Myocyte (in vitro differentiated cells): ENCODE measurements around the gene CREB3. TPM values are rescaled to one million over a fixed set of nuclear protein-coding genes. Genes with fewer than 3 reads are reported as not detected.

Experiments used
- DNase-seq: peaks from one replicate; pipeline ENCODE4 v3.0.0-alpha.2; 2012; ENCODE audit warnings: low read depth
- polyA plus RNA-seq: library from polyadenylated mRNA; unstranded; fragments of >200 nt; gene quantifications from one replicate; pipeline ENCODE4 v1.2.1, GENCODE V29; 2012; ENCODE audit warnings: missing spikeins
- total RNA-seq: library from RNA; depleted of rRNA; stranded (reverse); fragments of >200 nt; gene quantifications from 2 replicates; pipeline ENCODE4 v1.2.3, GENCODE V29; 2014

Gene CREB3, protein sequence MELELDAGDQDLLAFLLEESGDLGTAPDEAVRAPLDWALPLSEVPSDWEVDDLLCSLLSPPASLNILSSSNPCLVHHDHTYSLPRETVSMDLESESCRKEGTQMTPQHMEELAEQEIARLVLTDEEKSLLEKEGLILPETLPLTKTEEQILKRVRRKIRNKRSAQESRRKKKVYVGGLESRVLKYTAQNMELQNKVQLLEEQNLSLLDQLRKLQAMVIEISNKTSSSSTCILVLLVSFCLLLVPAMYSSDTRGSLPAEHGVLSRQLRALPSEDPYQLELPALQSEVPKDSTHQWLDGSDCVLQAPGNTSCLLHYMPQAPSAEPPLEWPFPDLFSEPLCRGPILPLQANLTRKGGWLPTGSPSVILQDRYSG
- total RNA-seq: 69.1 and 79.9 TPM in 2 replicates
- polyA plus RNA-seq: 66.2 TPM

DNA sequence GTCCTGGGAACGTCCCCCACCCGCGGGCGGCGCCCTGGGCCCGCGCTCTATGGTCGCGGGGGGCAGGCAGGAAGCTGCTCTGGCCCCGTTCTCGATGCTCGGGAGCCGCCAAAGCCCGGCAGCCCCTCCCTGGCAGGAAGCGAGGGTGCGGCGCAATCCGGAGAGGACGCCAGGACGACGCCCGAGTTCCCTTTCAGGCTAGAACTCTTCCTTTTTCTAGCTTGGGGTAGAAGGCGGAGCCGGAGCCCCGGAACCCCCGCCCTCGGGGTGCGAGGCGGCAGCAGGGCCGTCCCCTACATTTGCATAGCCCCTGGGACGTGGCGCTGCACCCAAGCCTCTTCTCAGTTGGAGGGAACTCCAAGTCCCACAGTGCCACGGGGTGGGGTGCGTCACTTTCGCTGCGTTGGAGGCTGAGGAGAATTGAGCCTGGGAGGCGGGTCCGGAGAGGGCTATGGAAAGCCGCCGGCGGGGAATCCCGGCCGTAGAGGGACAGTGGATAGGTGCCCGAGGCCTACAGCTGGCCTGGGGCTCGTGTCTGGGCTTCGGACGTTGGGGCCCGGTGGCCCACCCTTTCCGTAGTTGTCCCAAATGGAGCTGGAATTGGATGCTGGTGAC is at the start of gene CREB3, which contains the start of gene TLN1:
TSS of gene CREB3 (plus strand) at position 482 of the 615 bp plus-strand sequence. CDS start at position 589, 107 bp downstream.
TSS of gene TLN1 (minus strand) at position 11 of the 615 bp plus-strand sequence. CDS start 6,501 bp downstream, outside the sequence.
- DNase-seq: peak; percentile 99

DNA sequence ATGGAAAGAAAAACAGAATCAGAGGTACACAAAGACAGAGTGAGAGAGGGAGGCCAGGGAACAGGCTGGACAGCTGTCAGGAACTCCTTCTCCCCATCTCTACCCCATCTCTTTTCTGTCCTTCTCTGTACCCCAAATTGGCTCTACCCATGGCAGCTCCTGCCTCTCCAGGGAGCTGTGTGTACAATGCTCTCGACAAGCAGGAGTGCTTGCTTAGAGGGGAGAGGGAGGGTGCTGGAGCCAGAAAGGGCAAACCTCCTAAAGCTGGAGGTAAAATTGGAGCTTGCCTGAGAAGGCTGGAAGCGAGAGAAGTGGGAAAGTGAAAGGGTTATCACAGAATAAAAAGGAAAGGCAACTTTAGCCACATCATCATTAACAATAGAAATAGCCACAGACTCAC is 49.1 kb upstream of the CREB3 start:
- no peak for DNase-seq

DNA sequence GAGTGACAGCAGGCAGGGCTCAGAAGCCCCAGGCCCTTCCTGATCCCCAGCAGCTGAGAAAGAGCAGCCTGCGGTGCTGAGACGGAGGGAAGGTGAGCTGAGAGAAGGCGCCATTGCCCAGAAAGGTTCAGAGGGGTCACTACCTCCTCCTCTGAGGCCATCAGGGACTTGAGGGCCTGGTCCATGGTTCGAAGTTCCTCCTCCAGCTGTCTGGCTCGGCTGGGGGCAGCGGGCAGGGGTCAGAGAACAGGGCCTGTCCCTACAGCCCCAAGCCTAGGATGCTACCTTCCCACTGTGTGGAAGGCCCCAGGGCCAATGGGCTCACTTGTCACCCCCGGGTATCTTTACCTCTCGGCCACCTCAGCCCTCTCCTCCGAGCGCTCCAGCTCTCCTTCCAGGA is 47.5 kb upstream of the CREB3 start:
- DNase-seq: no peak

DNA sequence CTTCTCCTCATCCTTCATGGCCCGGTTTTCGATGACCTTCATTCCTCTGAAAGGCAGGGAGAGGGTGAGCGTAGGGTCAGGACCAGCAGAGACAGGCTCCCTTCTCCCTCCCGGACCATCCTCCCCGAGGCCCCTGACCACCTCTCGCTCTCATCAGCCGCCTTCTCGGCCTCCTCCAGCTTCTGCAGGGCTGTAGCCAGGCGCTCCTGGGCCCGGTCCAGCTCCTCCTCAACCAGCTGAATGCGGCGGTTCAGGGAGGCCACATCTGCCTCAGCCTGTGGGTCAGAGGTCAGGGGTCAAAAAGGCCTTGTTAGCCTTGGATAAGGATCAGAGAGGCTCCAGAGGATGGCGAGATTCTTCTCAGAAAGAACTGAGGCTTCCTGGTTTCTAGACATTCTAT is 47.0 kb upstream of the CREB3 start:
- DNase-seq: no peak

GRCh38 chr9:35686222-35687203 is 46.0 kb upstream of the CREB3 start:
- peak; percentile 64 for DNase-seq

GRCh38 chr9:35687306-35687705 is 45.2 kb upstream of the CREB3 start:
- DNase-seq: peak; percentile 36

DNA sequence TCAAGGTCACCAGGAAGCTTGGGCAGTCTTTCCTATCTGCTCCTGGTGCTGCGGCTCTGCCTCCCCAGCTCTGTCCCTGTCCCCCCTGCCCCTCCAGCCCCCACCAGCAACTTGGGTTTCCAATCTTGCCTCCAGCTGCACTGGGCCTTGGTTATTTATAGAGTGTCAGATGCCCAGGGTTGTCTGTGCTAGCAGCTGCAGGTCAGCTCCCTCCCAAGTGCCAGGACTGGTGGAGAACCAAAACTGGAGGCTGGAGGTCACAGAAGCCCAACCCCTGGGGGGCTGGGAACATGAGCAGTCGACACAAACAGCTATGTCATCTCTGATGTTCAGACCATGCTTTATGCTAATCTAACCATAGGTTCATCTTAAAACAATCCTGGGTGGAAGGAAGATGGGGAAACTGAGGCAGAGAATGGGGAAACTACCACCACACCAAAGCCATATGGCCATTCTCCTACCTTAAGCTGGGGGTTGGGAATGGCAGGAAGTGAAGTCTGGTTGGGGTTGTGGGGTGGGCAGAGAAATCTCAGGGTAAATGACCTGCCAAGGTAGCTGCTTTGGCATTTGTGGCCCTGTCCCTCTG is 44.4 kb upstream of the CREB3 start:
- peak; percentile 91 for DNase-seq

- DNase-seq: peak; percentile 63
These were observed 43.6 kb upstream of the CREB3 start for GRCh38 chr9:35688558-35689541.

DNA sequence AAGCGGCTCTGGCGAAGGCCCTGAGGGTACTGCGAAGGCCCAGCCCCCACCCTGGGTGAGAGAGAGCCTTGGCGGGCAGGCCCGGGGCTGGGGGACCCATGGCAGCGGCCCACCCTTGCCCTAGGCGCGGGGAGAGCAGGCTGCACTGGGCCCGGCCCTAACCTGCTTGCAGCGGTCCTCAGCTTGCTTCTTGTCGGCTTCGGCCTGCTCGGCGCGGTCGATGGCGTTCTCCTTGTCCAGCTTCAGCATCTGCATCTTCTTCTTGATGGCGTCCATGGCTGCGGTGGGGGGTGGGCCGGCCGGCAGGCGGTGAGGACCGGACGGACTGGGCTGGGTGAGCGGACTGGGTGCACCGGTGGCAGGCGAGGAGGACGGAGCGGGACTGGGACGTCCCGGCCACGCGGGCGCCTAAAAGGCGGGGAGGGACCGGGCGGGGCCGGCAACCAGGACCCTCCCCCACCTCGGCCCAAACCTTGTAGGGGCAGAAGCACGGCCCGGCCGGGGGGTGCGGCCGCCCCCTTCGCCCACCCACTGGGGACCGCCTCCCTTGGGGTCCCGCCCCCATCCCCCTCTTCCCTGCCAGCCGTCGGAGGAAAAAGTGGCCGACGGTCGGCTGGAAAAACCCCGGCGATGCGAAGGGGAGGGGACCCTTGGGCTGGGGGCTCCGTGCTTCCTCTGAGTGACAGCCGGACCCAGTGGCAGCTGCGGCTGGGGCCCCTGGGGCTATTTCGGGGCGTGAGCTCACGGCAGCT is 42.7 kb upstream of the CREB3 start, which contains the start of gene TPM2:
TSS of gene TPM2 (minus strand) at position 384 of the 752 bp plus-strand sequence. CDS start at position 276, 108 bp downstream.
- no peak for DNase-seq

- peak; percentile 99 for DNase-seq
These were observed 42.2 kb upstream of the CREB3 start for GRCh38 chr9:35690294-35690613.

- peak; percentile 92 for DNase-seq
These were observed 41.7 kb upstream of the CREB3 start for GRCh38 chr9:35690614-35691333.

- no peak for DNase-seq
These were observed 41.2 kb upstream of the CREB3 start for GRCh38 chr9:35691334-35691650.

DNA sequence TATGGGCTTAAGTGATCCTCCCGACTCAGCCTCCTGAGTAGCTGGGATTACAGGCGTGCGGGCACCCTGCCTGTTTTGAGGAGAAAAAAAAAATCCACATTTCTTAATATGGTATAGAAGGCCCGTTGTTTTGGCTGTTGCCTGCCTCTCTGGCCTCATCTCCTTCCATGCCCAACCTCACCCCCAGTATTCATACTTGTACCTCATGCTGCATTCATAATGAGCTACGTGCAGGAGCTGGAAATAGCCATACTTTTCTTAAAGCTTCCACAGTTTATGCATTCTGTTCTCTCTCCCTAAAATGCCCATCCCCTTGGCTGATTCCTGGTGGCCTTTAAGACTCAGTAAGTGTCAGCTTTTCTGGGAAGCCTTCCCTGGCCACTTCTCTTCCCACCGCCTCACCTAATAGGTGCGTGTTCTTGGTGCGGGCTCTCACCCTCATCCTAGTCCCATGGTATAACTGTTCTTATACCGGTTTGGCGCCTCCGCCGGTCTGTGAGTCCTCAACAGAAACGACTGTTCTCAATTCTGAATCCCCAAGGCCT is 40.6 kb upstream of the CREB3 start:
- DNase-seq: no peak

DNA sequence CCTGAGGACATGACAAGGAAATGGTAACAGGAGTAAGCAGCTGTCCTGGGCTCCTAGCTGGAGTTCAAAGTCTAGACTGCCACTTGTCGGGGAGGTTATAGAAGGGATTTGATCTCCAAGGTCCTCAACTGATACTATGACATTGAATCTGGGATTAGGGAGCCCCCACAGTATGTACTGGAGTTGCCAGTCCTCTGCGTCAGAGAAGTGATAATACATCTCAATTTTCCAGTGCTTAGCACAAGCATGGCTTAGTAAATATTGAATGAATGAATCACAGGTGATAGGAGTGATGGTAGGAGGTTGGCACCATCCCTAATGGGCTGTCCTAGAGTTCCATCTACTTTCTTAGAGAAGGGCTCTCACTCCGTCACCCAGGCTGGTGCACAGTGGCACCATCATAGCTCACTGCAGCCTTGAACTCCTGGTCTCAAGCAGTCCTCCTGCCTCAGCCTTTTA is 36.5 kb upstream of the CREB3 start:
- no peak for DNase-seq

DNA sequence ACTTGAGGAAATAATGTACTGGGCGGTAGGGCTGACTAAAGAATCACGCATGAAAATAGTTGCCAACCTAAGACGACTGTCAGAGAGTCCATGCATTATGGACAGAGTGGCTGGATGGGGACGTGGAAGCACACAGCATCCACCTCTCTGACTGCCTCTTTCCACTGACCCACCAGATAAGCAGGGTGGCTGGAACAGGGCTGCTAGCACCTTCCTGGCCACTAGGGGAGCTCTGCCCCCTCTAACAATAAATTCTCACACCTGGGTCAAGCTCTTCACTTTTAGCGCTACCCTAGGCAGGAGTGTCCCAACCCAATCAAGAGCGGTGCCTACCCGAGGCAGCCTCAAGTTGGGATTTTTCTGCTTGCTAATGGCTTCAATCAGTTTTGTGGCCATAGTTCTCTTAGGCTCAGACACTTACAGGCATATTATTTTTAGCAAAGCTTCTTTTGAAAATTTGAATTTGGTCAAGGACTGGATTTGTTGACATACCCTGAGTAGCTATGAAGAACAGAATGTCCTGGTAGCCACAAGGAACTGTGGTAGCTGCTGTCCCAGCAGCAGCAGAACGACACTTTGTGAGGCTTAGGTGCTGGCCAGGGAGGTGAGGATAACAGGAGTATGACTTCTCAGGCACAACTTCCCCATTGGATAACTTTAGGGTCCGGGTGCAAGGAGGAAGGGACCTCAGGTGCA is 35.8 kb upstream of the CREB3 start:
- peak; percentile 56 for DNase-seq

DNA sequence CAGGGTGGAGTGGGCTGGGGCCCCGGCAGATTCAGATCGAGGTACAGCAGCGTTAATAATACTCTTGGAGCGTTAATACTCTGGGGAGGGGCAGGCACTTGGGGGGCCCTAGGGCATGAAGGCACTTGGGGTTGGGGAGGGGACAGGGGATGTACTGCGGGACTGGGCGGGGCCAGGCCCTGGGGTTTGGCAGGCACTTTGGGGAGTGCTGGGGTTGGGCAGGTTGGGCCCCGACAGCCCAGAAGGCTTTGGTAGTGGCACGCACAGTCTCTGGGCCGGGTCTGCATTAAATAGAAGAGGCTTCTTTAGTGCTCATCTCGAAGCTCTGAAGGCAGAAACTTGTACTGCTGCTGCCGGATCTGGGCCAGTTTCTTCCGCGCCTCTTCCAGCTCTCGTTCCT is 35.0 kb upstream of the CREB3 start:
- DNase-seq: no peak

- no peak for DNase-seq
These were observed 34.2 kb upstream of the CREB3 start for GRCh38 chr9:35698231-35698630.

GRCh38 chr9:35700031-35700430 is 32.4 kb upstream of the CREB3 start:
- no peak for DNase-seq
